HepG2 (cell line): Measurements from ENCODE around the gene TRIM28. TPM values are rescaled to one million over a fixed set of nuclear protein-coding genes. Genes with fewer than 3 reads are reported as not detected.

Source experiments
- HMGA1 ChIP-seq: sonication (generic); formaldehyde crosslinking; conservative IDR thresholded peaks from 2 replicates; pipeline ENCODE4 v1.4.0; 2020; ENCODE audit warnings: missing genetic modification reagents
- HOXD1 ChIP-seq: sonication (generic); formaldehyde crosslinking; IDR thresholded peaks from 2 replicates; pipeline ENCODE4 v1.5.0; 2020; ENCODE audit warnings: missing genetic modification reagents
- MEIS2 ChIP-seq: sonication (generic); formaldehyde crosslinking; IDR thresholded peaks from 2 replicates; pipeline ENCODE4 v1.9.0; 2021; ENCODE audit warnings: mild to moderate bottlenecking, missing genetic modification reagents
- MIER2 ChIP-seq: IDR thresholded peaks from 2 replicates; pipeline ENCODE4 v1.6.1; 2016; ENCODE audit warnings: missing biosample characterization, missing genetic modification reagents
- NPAS2 ChIP-seq: sonication (generic); formaldehyde crosslinking; IDR thresholded peaks from 2 replicates; pipeline ENCODE4 v1.8.0; 2022; ENCODE audit warnings: mild to moderate bottlenecking, missing genetic modification reagents, borderline replicate concordance
- TBP ChIP-seq: sonication (generic); formaldehyde crosslinking; IDR thresholded peaks from 2 replicates; pipeline ENCODE4 v1.5.0; 2020; ENCODE audit warnings: missing genetic modification reagents
- ZFP90 ChIP-seq: sonication (generic); formaldehyde crosslinking; IDR thresholded peaks from 2 replicates; pipeline ENCODE4 v1.8.0; 2022; ENCODE audit warnings: missing genetic modification reagents, mild to moderate bottlenecking, inconsistent platforms, borderline replicate concordance
- ZNF180 ChIP-seq: sonication (generic); formaldehyde crosslinking; IDR thresholded peaks from 2 replicates; pipeline ENCODE4 v1.4.0; 2020; ENCODE audit warnings: low read depth, missing genetic modification reagents, borderline replicate concordance
- ZNF282 ChIP-seq: fragments of 450-650 bp; IDR thresholded peaks from 2 replicates; pipeline ENCODE4 v1.6.1; 2018; ENCODE audit not compliant: partially characterized antibody
- ZNF33B ChIP-seq: sonication (generic); formaldehyde crosslinking; IDR thresholded peaks from 2 replicates; pipeline ENCODE4 v1.5.1; 2020; ENCODE audit warnings: mild to moderate bottlenecking, missing genetic modification reagents
- ZNF343 ChIP-seq: sonication (generic); formaldehyde crosslinking; IDR thresholded peaks from 2 replicates; pipeline ENCODE4 v1.4.0; 2020; ENCODE audit warnings: mild to moderate bottlenecking, missing genetic modification reagents
- ZNF362 ChIP-seq: sonication (generic); formaldehyde crosslinking; IDR thresholded peaks from 2 replicates; pipeline ENCODE4 v1.4.0; 2020; ENCODE audit warnings: missing genetic modification reagents, mild to moderate bottlenecking, borderline replicate concordance
- polyA plus RNA-seq, 8 experiments: library from polyadenylated mRNA; depleted of rRNA in 3 of 8; stranded (reverse) in 7 of 8; unstranded in 1 of 8; fragments of >200 nt; fragmentation: Illumina TruSeq in 4 of 8; extraction: Trizol in 4 of 8; gene quantifications; 2 replicates each; pipeline versions ENCODE4 v1.2.1 to v1.2.3, GENCODE V29; 2011 to 2016; ENCODE audit warnings: low read depth in 4 of 8, missing spikeins in 1 of 8, mixed read lengths in 1 of 8; ENCODE audit not compliant: insufficient read depth in 1 of 8
- total RNA-seq, 5 experiments: library from RNA; depleted of rRNA; stranded (reverse); fragments of >200 nt; fragmentation: Illumina TruSeq; extraction: Trizol; gene quantifications; 2 replicates each; pipeline ENCODE4 v1.2.3, GENCODE V29; 2016; ENCODE audit warnings: low read depth in 1 of 5
- TF ChIP-seq, protein P1 (sequence below), 2 experiments: fragments of 450-650 bp in 1 of 2; sonication (generic) in 1 of 2; formaldehyde crosslinking in 1 of 2; IDR thresholded peaks; 2 replicates each; pipeline versions ENCODE4 v1.6.1 to v1.8.0; 2016 to 2022; ENCODE audit warnings: antibody characterized with exemption in 1 of 2, mild to moderate bottlenecking in 1 of 2, missing genetic modification reagents in 1 of 2
- TF ChIP-seq, protein P2 (sequence below): sonication (generic); formaldehyde crosslinking; conservative IDR thresholded peaks from 2 replicates; pipeline ENCODE4 v1.4.0; 2020; ENCODE audit warnings: missing genetic modification reagents
- TF ChIP-seq, protein P3 (sequence below): IDR thresholded peaks from 2 replicates; pipeline ENCODE4 v1.6.1; 2018; ENCODE audit warnings: missing genetic modification reagents, mild to moderate bottlenecking, missing compliant biosample characterization

TRIM28 gene
- total and polyA plus RNA-seq, 2 of the 13 experiments (the other 11 are each of a cell fraction or from before 2014, with no cell fraction given) = 361 to 439 TPM

DNA sequence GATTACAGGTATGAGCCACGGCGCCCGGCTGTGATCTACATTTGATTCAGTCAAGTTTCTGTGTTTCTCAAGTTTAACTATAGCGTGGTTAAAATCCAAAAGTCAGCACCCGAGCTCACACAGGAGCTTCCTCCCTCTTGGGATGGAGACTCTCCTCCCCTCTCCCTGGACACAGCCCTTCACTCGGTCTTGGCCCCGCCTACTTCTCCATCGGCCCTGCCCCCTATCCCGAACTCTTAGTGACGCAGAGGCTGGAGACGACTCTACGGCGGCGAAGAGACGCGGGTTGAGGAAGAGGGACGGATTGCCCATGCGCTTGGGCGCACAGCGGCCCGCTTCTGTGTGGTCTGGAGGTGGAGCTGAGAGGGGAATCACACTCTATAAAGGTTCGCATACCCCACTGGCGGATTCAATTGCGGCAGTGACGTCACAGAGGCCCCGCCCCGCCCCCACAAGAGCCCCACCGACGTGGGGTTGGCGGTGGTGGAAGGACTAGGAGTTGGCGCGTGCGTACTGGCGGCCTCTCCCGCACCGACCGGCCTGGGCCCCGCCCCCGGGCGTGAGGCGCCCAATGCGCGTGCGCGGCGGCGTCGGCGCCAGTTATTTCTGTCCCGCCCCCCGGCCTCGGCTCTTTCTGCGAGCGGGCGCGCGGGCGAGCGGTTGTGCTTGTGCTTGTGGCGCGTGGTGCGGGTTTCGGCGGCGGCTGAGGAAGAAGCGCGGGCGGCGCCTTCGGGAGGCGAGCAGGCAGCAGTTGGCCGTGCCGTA lies at the start of gene TRIM28 (continued):
- TF ChIP-seq, protein P1, sequence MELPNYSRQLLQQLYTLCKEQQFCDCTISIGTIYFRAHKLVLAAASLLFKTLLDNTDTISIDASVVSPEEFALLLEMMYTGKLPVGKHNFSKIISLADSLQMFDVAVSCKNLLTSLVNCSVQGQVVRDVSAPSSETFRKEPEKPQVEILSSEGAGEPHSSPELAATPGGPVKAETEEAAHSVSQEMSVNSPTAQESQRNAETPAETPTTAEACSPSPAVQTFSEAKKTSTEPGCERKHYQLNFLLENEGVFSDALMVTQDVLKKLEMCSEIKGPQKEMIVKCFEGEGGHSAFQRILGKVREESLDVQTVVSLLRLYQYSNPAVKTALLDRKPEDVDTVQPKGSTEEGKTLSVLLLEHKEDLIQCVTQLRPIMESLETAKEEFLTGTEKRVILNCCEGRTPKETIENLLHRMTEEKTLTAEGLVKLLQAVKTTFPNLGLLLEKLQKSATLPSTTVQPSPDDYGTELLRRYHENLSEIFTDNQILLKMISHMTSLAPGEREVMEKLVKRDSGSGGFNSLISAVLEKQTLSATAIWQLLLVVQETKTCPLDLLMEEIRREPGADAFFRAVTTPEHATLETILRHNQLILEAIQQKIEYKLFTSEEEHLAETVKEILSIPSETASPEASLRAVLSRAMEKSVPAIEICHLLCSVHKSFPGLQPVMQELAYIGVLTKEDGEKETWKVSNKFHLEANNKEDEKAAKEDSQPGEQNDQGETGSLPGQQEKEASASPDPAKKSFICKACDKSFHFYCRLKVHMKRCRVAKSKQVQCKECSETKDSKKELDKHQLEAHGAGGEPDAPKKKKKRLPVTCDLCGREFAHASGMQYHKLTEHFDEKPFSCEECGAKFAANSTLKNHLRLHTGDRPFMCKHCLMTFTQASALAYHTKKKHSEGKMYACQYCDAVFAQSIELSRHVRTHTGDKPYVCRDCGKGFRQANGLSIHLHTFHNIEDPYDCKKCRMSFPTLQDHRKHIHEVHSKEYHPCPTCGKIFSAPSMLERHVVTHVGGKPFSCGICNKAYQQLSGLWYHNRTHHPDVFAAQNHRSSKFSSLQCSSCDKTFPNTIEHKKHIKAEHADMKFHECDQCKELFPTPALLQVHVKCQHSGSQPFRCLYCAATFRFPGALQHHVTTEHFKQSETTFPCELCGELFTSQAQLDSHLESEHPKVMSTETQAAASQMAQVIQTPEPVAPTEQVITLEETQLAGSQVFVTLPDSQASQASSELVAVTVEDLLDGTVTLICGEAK (IDR thresholded peaks at IDR 0.05) = no peak
- TF ChIP-seq, protein P1 (CRISPR knock-in tag; IDR thresholded peaks at IDR 0.05) = peak; percentile 26; the same call in 1 of the 2 replicates
- TF ChIP-seq HMGA1 (CRISPR knock-in tag) (no peak), ZNF282 (no peak), MEIS2 (peak; percentile 62; the same call in 1 of the 2 replicates), ZFP90 (no peak; the same call in 1 of the 2 replicates), ZNF33B (CRISPR knock-in tag) (no peak), ZNF180 (no peak), MIER2 (no peak), HOXD1 (CRISPR knock-in tag) (peak; percentile 60; the same call in 1 of the 2 replicates), ZNF362 (no peak), NPAS2 (no peak), ZNF343 (CRISPR knock-in tag) (peak; percentile 78; the same call in 1 of the 2 replicates), TBP (CRISPR knock-in tag) (no peak)
- TF ChIP-seq, protein P2, sequence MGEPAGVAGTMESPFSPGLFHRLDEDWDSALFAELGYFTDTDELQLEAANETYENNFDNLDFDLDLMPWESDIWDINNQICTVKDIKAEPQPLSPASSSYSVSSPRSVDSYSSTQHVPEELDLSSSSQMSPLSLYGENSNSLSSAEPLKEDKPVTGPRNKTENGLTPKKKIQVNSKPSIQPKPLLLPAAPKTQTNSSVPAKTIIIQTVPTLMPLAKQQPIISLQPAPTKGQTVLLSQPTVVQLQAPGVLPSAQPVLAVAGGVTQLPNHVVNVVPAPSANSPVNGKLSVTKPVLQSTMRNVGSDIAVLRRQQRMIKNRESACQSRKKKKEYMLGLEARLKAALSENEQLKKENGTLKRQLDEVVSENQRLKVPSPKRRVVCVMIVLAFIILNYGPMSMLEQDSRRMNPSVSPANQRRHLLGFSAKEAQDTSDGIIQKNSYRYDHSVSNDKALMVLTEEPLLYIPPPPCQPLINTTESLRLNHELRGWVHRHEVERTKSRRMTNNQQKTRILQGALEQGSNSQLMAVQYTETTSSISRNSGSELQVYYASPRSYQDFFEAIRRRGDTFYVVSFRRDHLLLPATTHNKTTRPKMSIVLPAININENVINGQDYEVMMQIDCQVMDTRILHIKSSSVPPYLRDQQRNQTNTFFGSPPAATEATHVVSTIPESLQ = no peak; the same call in 1 of the 2 replicates
- TF ChIP-seq, protein P3, sequence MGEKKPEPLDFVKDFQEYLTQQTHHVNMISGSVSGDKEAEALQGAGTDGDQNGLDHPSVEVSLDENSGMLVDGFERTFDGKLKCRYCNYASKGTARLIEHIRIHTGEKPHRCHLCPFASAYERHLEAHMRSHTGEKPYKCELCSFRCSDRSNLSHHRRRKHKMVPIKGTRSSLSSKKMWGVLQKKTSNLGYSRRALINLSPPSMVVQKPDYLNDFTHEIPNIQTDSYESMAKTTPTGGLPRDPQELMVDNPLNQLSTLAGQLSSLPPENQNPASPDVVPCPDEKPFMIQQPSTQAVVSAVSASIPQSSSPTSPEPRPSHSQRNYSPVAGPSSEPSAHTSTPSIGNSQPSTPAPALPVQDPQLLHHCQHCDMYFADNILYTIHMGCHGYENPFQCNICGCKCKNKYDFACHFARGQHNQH (CRISPR knock-in tag) = peak; percentile 88
